ENCODE results near the gene LTB4R2.

DNA sequence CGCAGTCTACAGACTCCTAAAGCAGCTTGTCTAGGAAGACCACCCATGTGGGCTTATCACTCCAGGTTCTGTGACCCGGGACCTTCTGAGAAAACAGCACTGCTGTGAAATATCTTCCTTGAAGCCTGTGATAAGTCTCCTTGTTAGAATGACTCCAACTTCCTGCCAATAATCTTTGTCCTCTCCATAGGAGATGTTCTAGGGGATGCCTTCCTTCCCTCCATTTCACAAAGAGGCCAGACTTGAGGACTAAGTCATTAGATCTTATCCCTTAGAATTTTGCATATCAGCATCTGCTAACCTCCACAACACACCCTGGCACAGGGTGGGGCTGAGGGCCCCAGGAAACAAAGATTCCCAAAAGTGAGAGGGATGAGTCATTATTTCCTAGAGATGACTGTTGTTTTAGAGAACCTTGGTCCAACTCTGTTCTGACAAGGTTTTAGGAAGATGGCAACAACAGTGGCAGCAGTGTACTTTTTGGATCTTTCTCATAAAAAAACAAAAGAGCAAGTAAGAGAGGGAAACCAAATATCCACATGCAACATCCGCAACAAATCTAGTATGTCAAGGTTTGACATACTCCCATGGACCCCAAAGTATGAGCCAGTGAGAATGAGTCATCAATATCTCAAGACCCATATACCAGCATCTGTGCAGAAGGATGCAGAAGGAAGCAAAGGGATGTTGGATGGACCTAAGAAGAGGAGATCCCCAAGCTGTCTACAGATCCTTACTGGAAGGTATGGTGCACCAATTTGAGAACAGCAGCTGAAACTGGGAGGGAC lies 7.4 kb downstream of the LTB4R2 start:
- no peak for TF ChIP-seq CTCF (IDR thresholded peaks at IDR 0.05)
- no peak for TF ChIP-seq POLR2A (IDR thresholded peaks at IDR 0.05)
